LNCaP clone FGC (cell line): ENCODE results near the gene QDPR.

Source experiments
- DNase-seq: peaks from one replicate; pipeline ENCODE4 v3.0.0-alpha.2; 2011; ENCODE audit warnings: low read depth
- H3K4me3 ChIP-seq: 2 replicates; pipeline ENCODE4 v1.5.1; 2011; ENCODE audit warnings: mild to moderate bottlenecking, low read depth, low read length, control low read depth
- TF ChIP-seq, protein P1 (sequence below): IDR thresholded peaks from 2 replicates; pipeline ENCODE4 v1.5.1; 2012; ENCODE audit warnings: mild to moderate bottlenecking; ENCODE audit not compliant: control insufficient read depth, insufficient read depth; ENCODE audit errors: extremely low read depth

Gene QDPR

GRCh38 chr4:17511950-17512795 lies at the start of gene QDPR:
QDPR (minus strand) TSS chr4:17512090; CDS start chr4:17512054, 36 bp downstream.
- peak; percentile 28 for DNase-seq
- TF ChIP-seq, protein P1, sequence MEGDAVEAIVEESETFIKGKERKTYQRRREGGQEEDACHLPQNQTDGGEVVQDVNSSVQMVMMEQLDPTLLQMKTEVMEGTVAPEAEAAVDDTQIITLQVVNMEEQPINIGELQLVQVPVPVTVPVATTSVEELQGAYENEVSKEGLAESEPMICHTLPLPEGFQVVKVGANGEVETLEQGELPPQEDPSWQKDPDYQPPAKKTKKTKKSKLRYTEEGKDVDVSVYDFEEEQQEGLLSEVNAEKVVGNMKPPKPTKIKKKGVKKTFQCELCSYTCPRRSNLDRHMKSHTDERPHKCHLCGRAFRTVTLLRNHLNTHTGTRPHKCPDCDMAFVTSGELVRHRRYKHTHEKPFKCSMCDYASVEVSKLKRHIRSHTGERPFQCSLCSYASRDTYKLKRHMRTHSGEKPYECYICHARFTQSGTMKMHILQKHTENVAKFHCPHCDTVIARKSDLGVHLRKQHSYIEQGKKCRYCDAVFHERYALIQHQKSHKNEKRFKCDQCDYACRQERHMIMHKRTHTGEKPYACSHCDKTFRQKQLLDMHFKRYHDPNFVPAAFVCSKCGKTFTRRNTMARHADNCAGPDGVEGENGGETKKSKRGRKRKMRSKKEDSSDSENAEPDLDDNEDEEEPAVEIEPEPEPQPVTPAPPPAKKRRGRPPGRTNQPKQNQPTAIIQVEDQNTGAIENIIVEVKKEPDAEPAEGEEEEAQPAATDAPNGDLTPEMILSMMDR: peak; percentile 83

GRCh38 chr4:17561195-17561909 lies 49.5 kb upstream of the QDPR start:
- H3K4me3 ChIP-seq: no peak overlapping the region
- TF ChIP-seq, protein P1: no peak
- DNase-seq: no peak

More at GRCh38 chr4:17511950-17512795, at the start of gene QDPR:
- peak within 1 kb of the TSS; percentile 62 for H3K4me3 ChIP-seq

- H3K4me3 ChIP-seq: no peak overlapping the region
- DNase-seq: no peak
- TF ChIP-seq, protein P1: no peak
Measured at GRCh38 chr4:17560065-17560673, 48.3 kb upstream of the QDPR start.

GRCh38 chr4:17559709-17560048 lies 47.8 kb upstream of the QDPR start:
- H3K4me3 ChIP-seq: no peak overlapping the region
- TF ChIP-seq, protein P1: no peak
- no peak for DNase-seq

GRCh38 chr4:17558941-17559708 lies 47.2 kb upstream of the QDPR start:
- TF ChIP-seq, protein P1: no peak
- DNase-seq: no peak
- H3K4me3 ChIP-seq: no peak overlapping the region

- DNase-seq: no peak
- no peak overlapping the region for H3K4me3 ChIP-seq
- TF ChIP-seq, protein P1: no peak
Measured at GRCh38 chr4:17557880-17558279, 46.0 kb upstream of the QDPR start.
